Breast epithelium (tissue), 3 donors: ENCODE measurements around the gene RTCB.

Experiments used
- POLR2A ChIP-seq: fragments of 450-650 bp; IDR thresholded peaks from one replicate; pipeline ENCODE4 v1.6.1; 2016; ENCODE audit warnings: antibody characterized with exemption, mild to moderate bottlenecking, moderate library complexity
- POLR2AphosphoS5 ChIP-seq, 3 donors: sonication (generic); formaldehyde crosslinking; IDR thresholded peaks; one replicate each; pipeline ENCODE4 v1.6.1; 2017; ENCODE audit warnings: antibody characterized with exemption in 3 of 3
- TF ChIP-seq, protein P1 (sequence below), 3 donors: fragments of 450-650 bp; IDR thresholded peaks; one replicate each; pipeline ENCODE4 v1.5.1; 2016 to 2017; ENCODE audit warnings: antibody characterized with exemption in 3 of 3, mild to moderate bottlenecking in 3 of 3, moderate library complexity in 3 of 3

DNA sequence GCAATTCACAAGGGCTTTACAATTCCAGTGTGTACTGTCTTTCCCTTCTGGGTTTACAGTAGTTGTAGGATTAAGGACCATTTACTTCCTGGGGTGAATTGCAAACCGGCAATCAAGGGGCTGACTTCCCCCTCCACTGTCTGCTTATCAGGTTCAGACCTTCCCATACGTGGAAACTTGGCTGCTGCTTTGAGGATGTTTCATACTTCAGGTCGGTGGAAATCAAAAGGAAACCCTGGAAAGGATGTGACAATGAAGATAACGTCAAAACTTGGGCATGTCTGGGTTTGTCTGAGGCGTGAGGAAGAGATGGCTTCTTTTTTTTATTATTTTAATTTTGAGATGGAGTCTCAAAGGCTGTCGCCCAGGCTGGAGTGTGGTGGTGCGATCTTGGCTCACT lies 2.1 kb upstream of the RTCB start:
- TF ChIP-seq, protein P1, sequence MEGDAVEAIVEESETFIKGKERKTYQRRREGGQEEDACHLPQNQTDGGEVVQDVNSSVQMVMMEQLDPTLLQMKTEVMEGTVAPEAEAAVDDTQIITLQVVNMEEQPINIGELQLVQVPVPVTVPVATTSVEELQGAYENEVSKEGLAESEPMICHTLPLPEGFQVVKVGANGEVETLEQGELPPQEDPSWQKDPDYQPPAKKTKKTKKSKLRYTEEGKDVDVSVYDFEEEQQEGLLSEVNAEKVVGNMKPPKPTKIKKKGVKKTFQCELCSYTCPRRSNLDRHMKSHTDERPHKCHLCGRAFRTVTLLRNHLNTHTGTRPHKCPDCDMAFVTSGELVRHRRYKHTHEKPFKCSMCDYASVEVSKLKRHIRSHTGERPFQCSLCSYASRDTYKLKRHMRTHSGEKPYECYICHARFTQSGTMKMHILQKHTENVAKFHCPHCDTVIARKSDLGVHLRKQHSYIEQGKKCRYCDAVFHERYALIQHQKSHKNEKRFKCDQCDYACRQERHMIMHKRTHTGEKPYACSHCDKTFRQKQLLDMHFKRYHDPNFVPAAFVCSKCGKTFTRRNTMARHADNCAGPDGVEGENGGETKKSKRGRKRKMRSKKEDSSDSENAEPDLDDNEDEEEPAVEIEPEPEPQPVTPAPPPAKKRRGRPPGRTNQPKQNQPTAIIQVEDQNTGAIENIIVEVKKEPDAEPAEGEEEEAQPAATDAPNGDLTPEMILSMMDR (IDR thresholded peaks at IDR 0.05) = no peak
- TF ChIP-seq POLR2A = no peak
- no peak for TF ChIP-seq POLR2AphosphoS5 (IDR thresholded peaks at IDR 0.05)
